Measurements from ENCODE around the gene ATP10B. TPM values are rescaled to one million over a fixed set of nuclear protein-coding genes. Genes with fewer than 3 reads are reported as not detected.

The ATP10B gene
- polyA plus RNA-seq, 1 donor from 2014 or later = 1.9 TPM

DNA sequence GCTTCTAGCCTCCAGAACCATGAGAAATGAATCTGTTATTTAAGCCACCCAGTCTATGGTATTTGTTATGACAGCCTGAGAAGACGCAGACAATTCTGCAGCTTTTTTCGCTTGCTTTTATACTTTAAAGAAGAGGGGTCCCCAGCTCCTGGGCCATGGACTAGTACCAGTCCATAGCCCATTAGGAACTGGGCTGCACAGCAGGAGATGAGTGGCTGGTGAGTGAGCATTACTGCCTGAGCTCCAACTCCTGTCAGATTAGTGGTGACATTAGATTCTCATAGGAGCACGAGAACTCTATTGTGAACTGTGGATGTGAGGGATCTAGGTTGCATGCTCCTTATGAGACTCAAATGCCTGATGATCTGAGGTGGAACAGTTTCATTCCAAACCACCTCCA, 278.7 kb downstream of the ATP10B start:
- H3K27ac ChIP-seq (ENCODE audit: low read length) = no peak overlapping the region
- H3K4me3 ChIP-seq (ENCODE audit: low read length) = no peak overlapping the region
- no peaks in the 10 kb centered on the region for H3K79me2 ChIP-seq (replicated peaks; ENCODE audit: insufficient read depth, low read length)
- no peaks in the 10 kb centered on the region for H3F3A ChIP-seq (ENCODE audit: insufficient read depth, low read length, poor library complexity, severe bottlenecking)
- no peaks in the 10 kb centered on the region for H3K9me2 ChIP-seq (ENCODE audit: insufficient read depth, low read length)
- H3K27me3 ChIP-seq (ENCODE audit: insufficient read depth, low read depth, low read length) = no peaks in the 10 kb centered on the region
- no peak overlapping the region for H3K4me2 ChIP-seq (ENCODE audit: low read length)
- H4K20me1 ChIP-seq (ENCODE audit: insufficient read depth) = no peaks in the 10 kb centered on the region
- no peak for TF ChIP-seq SMC3 (conservative IDR thresholded peaks at IDR 0.05; ENCODE audit: poor library complexity)
- TF ChIP-seq EZH2 (IDR thresholded peaks at IDR 0.05; ENCODE audit: borderline replicate concordance, insufficient read depth, low read length, poor library complexity, severe bottlenecking) = no peak
- TF ChIP-seq POLR2AphosphoS5 (IDR thresholded peaks at IDR 0.05) = no peak
- TF ChIP-seq TAF1 (IDR thresholded peaks at IDR 0.05; ENCODE audit: low read depth) = no peak
- TF ChIP-seq, protein P1, sequence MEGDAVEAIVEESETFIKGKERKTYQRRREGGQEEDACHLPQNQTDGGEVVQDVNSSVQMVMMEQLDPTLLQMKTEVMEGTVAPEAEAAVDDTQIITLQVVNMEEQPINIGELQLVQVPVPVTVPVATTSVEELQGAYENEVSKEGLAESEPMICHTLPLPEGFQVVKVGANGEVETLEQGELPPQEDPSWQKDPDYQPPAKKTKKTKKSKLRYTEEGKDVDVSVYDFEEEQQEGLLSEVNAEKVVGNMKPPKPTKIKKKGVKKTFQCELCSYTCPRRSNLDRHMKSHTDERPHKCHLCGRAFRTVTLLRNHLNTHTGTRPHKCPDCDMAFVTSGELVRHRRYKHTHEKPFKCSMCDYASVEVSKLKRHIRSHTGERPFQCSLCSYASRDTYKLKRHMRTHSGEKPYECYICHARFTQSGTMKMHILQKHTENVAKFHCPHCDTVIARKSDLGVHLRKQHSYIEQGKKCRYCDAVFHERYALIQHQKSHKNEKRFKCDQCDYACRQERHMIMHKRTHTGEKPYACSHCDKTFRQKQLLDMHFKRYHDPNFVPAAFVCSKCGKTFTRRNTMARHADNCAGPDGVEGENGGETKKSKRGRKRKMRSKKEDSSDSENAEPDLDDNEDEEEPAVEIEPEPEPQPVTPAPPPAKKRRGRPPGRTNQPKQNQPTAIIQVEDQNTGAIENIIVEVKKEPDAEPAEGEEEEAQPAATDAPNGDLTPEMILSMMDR (IDR thresholded peaks at IDR 0.05; ENCODE audit: poor library complexity, severe bottlenecking) = no peak
- TF ChIP-seq MXI1 (conservative IDR thresholded peaks at IDR 0.05; ENCODE audit: poor library complexity, severe bottlenecking) = no peak
- TF ChIP-seq EP300 (conservative IDR thresholded peaks at IDR 0.05; ENCODE audit: poor library complexity, severe bottlenecking) = no peak
- TF ChIP-seq REST (IDR thresholded peaks at IDR 0.05; ENCODE audit: borderline replicate concordance) = no peak
- no peak for TF ChIP-seq RAD21 (conservative IDR thresholded peaks at IDR 0.05)
- no peaks in the 10 kb centered on the region for H3K9me3 ChIP-seq (ENCODE audit: low read length)
- H3K9ac ChIP-seq (ENCODE audit: low read length) = no peak overlapping the region
- H2AFZ ChIP-seq (ENCODE audit: low read depth, low read length) = no peak overlapping the region
- H3K36me3 ChIP-seq (ENCODE audit: insufficient read depth, low read length) = no peaks in the 10 kb centered on the region

GRCh38 chr5:160567031-160567705, 284.8 kb downstream of the ATP10B start:
- H3K9me3 ChIP-seq (ENCODE audit: low read length) = no peaks in the 10 kb centered on the region
- H3K9ac ChIP-seq (ENCODE audit: low read length) = no peak overlapping the region
- H3K27me3 ChIP-seq (ENCODE audit: insufficient read depth, low read depth, low read length) = no peaks in the 10 kb centered on the region
- no peak overlapping the region for H3K4me3 ChIP-seq (ENCODE audit: low read length)
- H3K27ac ChIP-seq (ENCODE audit: low read length) = no peak overlapping the region
- H2AFZ ChIP-seq (ENCODE audit: low read depth, low read length) = no peak overlapping the region
- H3K9me2 ChIP-seq (ENCODE audit: insufficient read depth, low read length) = no peaks in the 10 kb centered on the region
- no peaks in the 10 kb centered on the region for H3K36me3 ChIP-seq (ENCODE audit: insufficient read depth, low read length)
- H4K20me1 ChIP-seq (ENCODE audit: insufficient read depth) = no peaks in the 10 kb centered on the region
- no peaks in the 10 kb centered on the region for H3F3A ChIP-seq (ENCODE audit: insufficient read depth, low read length, poor library complexity, severe bottlenecking)
- TF ChIP-seq, protein P1 (IDR thresholded peaks at IDR 0.05; ENCODE audit: poor library complexity, severe bottlenecking) = no peak
- TF ChIP-seq POLR2AphosphoS5 (IDR thresholded peaks at IDR 0.05) = no peak
- no peak for TF ChIP-seq REST (IDR thresholded peaks at IDR 0.05; ENCODE audit: borderline replicate concordance)
- no peak for TF ChIP-seq SMC3 (conservative IDR thresholded peaks at IDR 0.05; ENCODE audit: poor library complexity)
- no peak for TF ChIP-seq EZH2 (IDR thresholded peaks at IDR 0.05; ENCODE audit: borderline replicate concordance, insufficient read depth, low read length, poor library complexity, severe bottlenecking)
- no peak for TF ChIP-seq MXI1 (conservative IDR thresholded peaks at IDR 0.05; ENCODE audit: poor library complexity, severe bottlenecking)
- no peak for TF ChIP-seq EP300 (conservative IDR thresholded peaks at IDR 0.05; ENCODE audit: poor library complexity, severe bottlenecking)
- no peak for TF ChIP-seq TAF1 (IDR thresholded peaks at IDR 0.05; ENCODE audit: low read depth)
- TF ChIP-seq RAD21 (conservative IDR thresholded peaks at IDR 0.05) = no peak
- no peaks in the 10 kb centered on the region for H3K79me2 ChIP-seq (replicated peaks; ENCODE audit: insufficient read depth, low read length)
- H3K4me2 ChIP-seq (ENCODE audit: low read length) = no peak overlapping the region

Measured in neural cell (in vitro differentiated cells).